NAMALWA (cell line): ENCODE results near the gene RRBP1.
"Not testable (repeated sequence)": the region's sequence is repeated elsewhere in the genome, so short reads cannot be mapped to it uniquely, and the experiment has no call there.

Experiments used
- DNase-seq: peaks from one replicate; pipeline ENCODE4 v3.0.0-alpha.2; 2015; ENCODE audit warnings: low spot score

RRBP1 gene

DNA sequence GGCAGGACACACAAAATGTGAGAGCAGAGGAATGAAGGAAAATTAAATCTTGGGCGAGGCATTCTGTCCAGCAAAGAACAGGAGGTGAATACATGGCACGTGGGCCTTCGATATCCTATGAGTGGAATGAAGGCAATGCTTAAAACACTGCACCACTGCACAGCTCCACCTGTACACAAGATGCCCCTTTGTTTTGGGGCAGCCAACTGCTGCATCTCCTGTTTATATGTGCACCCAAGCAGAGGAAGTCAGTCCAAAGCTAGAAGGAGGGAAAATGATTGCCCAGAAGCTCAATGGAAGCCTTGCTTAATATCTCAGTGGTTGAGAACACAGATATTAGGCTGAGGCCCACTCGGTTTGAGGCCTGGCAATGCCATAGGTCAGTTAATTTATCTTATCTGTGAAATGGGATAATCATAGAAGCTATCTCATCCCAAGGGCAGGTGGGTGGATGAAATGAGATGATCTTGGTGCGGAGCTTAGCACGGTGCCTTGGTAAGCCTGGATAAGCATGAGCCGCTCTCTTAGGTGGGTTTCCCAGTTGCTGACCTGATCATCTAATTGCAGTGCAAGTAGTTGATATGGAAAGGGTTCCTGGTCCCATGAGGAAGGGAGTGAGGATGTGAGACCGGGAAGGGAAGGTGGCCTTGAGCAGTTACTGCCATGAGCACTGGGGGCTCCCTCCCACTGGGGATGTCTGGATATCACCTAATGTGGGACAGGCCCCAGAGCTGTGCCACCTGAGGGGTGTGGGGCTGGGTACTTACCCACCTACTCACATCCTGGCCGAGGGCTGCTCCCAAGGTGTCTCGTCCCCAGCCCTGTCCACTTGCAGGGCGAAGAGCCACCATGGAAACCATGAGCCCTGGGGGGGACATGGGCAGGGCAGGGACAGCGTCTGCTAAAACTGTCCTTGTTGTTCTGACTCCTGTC lies 27.6 kb upstream of the RRBP1 start:
- DNase-seq: no peak

DNA sequence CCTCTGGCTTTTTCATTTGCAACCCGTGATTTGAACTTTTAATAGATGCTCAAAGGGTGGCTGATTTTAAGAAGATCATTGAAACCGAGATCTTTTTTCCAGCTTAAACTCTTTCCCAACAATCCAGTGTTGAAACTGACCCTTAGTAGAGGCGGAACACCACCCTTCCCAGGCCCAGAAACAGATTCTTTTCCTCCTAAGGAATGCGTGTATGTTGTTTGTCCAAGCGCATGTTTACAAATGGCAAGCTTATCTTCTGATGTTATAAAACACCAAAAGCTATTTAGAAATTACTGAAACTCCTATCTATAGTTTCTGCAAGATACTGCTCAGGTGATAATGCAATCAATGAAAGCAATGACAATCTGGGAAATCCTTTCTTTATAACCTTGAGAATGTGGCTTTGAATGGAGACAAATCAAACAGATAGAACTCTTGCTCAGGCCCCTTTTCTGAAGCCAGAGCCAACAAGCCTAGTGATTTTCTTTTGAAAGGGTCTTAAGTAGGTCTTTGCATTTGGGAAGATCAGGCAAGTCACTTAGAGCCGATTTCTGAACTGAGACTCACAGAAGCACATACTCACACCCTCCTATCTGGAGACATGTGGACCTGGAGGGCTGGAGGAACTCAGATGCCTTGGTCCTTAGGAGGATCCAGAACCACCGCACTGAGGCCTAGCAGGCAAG lies 26.8 kb upstream of the RRBP1 start:
- no peak for DNase-seq

DNA sequence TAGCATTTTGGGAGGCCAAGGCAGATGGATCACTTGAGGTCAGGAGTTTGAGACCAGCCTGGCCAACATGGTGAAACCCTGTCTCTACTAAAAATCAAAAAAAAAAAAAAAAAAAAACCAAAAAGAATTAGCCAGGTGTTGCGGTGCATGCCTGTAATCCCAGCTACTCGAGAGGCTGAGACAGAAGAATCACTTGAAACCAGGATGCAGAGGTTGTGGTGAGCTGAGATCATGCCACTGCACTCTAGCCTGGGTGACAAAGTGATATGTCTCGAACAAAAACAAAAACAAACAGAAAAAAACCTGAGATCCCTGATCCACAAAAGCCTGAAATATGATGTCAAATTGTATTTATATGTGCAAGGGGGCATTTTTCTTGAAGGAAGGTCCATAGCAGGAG lies 25.9 kb upstream of the RRBP1 start:
- not testable (repeated sequence) for DNase-seq

DNA sequence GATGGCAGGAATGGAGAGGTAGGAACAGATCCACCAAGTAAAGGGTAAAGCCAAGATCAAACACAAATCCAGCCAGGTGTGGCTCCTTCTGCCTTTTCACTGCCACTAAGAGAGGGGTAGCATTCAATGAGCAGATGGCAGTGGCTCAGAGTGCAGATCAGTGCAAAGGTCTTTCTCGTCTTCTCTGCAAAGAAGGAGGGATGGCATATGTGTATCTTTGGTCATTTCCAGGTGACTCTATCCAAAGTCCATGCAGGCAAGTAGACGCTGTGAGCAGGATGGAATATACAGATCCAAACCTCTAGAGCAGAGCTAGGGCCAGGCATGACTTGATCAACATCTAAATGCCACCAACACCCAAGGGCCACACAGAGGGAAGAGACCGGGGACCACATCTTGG lies 24.6 kb upstream of the RRBP1 start:
- DNase-seq: no peak

DNA sequence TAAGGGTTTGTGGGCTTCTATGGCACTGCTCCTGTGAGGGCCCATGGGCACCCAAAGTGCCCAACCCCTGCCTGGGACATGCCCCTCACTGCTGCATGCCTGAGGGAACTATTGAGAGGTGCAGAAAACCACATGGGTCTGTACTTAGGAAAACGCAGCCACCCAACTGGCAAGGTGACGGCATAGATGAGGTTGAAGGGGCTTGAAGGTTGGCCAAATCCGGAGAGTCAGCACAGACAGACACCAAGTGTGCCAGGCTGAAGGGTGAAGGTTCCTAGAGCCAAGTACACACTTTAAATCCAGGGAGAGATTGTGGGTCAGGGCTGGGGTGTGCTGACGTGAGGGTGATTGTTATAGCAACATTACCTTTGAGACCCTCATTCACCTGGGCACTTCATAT lies 23.9 kb upstream of the RRBP1 start:
- DNase-seq: no peak

DNA sequence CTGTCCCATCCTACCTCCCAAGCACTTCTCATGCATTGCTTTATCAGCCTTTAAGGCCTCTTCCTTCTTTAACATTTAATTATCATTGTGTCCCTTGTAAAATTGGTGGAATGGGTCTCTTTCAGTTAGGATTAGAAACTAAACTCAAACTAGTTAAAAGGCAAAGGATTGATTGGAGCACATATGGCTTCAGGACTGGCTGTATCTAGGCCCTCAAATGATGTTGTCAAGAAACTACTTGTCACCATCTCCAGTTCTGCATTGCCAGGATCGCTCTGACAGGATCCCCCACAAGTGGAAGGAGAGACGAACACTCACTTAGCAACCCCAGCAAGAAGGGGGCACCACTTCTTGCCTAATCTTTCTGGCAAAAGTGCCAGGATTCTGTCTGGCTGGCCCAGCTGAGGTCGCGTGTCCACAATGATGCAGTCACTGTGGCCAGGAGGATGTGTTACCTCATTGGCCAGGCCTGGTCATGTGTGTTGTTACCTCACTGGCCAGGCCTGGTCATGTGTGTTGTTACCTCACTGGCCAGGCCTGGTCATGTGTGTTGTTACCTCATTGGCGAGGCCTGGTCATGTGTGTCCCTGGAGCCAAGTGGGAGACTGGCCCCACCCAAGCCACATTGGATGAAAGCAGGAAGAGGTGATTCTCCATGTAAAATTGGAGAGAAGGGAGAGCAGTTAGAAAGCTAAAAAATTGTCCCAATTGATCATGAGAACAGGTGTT lies 22.7 kb upstream of the RRBP1 start:
- no peak for DNase-seq

DNA sequence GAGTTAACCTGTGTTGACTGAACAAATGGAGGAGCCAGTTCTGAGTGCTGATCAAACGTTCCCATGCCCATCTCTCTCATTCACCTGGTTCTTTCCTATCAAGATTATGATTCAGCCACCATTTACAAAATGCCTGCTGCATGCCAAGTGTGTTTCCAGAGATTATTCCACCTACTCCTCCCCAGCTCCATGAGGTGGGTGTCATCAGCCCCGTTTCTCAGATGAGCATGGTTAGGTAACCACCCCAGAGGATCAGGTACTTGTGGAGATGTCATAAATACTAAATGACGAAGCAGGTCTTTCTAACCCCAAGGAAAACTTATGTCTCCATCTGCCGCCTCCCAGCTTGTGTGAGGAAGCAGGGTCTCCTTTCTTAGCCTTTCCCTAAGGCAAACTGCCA lies 19.8 kb upstream of the RRBP1 start:
- no peak for DNase-seq

DNA sequence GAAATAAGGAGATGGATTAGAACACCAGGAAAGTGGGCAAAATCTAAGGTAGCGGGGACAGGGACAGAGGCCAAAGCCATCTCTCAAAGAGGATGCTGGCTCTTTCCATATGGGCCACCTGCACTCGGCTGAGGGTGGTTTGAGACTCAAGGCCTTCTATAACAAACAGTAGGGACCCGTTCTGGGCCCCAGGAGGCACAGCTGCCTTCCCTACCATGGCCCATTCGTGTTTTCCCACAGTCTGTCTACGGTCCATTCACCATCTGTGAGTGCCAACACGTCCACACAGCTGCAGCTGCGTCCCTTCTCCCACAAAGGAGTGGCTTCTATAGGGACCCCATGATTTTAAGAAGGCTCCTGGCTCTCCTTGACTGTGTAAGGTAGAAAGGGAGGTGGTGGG lies 18.6 kb upstream of the RRBP1 start:
- DNase-seq: no peak

DNA sequence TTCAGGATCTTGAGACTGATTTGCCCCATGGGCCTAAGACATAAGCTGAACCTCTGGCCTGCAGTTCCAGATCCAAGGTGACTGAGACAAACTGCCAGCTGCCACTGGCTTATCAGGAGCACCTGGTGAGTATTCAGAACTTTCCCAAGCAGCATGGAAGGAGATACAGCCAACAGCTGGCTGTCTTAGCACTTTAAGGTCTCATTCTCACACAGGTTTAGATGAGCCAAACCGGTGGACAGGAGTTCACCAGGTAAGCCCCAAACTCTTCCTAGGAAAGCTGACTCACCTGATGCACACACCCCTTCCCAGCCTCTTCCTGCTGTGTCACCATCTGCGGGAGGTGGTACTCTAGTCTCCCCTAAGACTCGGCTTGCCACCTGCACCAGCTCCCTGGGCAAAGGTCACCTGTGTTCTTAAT lies 17.9 kb upstream of the RRBP1 start, which contains the start of gene BANF2:
TSS of gene BANF2 (plus strand) at position 36 of the 421 bp plus-strand sequence. CDS start 25,060 bp downstream, outside the sequence.
- no peak for DNase-seq

DNA sequence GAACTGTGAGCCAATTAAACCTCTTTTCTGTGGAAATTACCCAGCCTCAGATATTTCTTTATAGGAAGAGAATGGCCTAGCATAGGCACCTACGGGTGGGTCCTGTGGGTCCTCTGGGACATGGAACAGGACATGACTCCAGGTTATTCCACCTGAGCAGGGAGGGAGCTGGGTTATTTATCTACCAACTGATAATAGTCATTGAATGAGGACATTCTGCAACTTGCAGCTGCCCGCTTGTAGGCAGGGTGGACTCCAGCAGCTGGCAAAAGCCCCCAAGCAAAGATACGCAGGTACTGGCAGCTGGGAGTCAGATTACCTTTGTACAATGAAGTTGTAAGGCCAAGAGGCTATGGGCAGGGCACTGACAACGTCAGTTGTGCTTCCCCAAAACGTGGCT lies 16.3 kb upstream of the RRBP1 start:
- DNase-seq: no peak

DNA sequence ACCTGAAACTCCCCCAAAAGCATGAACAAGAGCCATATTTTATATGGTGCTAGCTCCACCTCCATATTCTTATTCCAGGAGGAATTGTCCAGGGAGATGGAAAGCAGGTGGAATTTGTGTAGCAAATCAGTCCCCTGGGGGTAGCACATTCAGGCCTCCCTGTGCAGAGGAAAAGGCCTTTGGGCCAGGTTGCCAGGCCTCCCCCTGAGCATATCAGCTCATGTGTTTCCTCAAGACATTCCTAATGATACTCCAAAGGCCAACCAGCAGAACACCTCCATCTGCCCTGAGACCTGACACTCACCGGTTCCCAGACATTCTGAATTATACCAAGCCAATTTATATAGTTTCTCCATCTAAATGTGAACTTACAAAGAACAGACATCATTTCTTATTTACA lies 15.1 kb upstream of the RRBP1 start:
- DNase-seq: no peak

DNA sequence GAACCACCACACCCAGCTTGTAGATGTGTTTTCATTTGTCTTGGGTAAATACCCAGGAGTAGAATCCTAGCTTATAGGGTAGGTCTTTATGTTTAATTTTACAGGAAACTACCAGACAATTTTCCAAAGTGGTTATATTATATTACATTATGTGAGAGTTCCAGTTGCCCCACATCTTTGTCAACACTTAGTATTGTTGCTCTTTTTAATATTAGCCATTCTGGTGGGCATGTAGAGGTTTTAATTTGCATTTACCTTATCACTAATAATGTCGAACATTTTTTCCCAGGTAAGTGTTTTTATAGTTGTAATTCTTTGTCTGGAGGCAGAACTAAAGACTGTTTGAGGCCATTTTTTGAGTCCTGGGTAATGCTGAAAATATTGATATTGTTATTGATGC lies 14.2 kb upstream of the RRBP1 start:
- DNase-seq: no peak

DNA sequence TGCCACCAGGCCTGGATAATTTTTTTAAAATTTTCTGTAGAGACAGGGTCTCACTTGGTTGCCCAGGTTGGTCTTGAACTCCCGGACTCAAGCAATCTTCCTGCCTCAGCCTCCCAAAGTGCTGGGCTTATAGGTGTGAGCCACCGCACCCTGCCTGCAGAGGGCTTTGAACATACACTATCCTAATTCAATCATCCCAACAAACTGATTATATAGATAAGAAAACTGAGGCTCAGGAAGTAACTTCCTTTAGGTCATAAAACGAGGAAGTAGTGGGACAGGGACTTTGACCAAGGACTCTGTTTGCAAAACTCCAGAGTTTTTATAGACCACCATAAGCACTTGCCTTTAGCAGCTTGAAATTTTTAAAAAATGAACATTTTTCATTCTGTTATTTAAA lies 12.7 kb upstream of the RRBP1 start:
- no peak for DNase-seq

DNA sequence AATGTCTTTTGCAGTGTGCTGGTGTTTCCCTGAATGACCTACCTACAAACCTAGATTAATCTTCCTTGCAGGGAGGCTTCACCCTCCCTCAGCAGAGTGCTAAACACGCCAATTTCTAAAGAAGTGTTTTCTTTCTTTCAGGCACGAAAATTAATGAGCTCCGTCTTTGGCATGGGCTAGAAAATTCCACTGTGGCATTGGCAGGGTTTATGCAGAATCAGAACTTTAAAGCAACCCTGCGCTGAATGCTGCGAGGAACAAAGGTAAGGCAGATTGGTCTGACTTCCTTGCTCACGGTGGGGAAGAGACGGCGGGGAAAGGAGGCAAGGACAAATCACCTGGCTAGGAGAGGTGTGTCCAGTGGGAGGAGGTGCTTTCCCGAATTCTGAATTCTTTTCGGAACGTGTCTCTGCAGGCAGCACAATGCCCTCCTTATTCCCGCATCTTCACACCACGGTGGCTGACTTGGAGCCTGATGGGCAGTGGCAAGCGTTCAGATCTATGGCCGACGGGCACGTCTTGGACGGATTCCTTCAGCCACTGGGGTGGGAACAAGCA lies 11.5 kb upstream of the RRBP1 start:
- no peak for DNase-seq

DNA sequence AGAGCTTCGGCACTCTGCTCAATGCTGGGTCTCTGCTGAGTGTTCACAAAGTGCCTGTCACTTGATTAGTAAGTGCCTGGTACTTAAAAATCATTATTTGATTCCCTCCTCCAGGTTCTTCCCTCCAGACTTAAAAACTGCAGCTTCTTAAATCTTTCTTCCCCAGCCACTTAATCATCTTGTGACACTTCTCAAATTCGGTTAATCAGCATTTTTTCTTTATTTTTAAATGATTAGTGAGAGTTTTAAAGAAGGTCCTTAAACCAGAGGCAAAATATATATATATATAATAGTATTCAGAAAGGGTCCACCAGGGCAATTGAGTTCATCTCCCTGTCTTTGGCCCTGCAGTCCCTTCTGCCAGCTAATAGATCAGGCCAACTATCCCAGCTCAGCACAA lies 9.7 kb upstream of the RRBP1 start:
- no peak for DNase-seq

DNA sequence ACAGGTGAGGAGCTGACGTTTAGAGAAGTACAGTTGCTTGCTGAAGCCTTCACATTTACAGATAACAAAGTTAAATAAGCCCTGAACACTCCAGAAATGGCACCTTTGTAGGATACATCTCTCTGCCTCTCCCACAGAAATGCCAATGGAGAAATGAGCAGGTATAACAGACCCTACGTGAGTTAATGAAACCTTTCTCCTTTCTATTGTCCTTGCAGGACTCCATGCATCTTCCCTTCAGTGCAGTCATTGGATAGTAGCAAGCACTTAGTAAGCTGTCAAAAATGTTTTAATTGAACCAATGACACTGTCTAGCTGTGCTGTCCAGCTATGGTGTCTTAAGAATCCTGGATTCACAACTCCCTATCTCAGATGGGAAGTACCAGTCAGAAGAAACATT lies 8.1 kb upstream of the RRBP1 start:
- no peak for DNase-seq

DNA sequence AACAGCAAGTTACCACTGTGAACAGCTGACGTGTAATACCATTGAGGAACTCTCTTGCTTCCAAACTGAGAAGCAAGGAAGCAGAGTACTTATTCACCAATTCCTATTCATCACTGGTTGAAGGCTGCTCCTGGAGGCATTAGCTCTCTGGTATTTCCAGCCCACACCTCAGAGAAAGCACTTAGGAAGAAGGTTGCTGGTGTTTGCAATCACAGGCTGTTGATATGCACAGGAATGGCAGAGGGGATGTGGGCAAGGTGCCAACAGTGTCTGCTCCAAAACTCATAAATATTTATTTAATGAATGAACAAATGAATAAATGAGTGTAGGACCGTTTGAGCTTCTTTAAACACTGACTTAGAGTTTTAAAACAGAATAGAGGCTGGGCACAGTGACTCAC lies 6.9 kb upstream of the RRBP1 start:
- no peak for DNase-seq

DNA sequence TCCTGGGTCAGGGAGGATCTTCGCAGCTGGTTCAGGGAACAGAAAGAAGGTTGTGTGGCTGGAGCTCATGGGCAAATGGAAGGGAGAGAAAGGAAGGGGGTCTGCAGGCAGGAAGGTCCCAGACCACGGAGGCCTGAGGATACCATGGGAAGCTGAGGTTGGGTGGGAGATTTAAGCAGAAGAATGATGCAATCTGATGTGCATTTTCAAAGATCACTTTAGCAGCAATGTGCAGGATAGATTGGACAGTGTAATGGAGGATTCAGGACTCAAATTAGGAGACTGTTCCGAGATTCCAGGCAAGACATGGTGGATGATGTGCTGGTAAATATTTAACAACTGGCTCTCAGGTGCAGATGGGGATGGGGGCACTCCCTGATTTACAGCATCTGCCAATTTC lies 5.8 kb upstream of the RRBP1 start:
- DNase-seq: no peak

DNA sequence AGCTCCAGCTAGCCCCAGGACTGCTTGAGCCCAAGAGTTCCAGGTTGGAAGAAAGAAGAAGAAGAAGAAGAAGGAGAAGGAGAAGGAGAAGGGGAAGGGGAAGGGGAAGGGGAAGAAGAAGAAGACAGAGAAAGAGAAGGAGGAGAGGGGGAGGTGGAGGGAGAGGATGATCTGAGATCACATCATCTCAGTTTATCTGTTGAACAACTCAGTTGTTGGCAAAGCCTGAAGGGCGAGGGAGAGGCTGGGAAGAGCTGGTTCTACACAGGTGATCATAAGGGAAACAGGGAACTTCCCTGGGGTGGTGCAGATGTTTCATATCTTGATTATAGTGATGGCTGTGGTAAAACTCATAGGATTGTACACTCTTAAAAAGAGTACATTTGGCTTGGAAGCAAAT lies 3.1 kb upstream of the RRBP1 start:
- DNase-seq: no peak

DNA sequence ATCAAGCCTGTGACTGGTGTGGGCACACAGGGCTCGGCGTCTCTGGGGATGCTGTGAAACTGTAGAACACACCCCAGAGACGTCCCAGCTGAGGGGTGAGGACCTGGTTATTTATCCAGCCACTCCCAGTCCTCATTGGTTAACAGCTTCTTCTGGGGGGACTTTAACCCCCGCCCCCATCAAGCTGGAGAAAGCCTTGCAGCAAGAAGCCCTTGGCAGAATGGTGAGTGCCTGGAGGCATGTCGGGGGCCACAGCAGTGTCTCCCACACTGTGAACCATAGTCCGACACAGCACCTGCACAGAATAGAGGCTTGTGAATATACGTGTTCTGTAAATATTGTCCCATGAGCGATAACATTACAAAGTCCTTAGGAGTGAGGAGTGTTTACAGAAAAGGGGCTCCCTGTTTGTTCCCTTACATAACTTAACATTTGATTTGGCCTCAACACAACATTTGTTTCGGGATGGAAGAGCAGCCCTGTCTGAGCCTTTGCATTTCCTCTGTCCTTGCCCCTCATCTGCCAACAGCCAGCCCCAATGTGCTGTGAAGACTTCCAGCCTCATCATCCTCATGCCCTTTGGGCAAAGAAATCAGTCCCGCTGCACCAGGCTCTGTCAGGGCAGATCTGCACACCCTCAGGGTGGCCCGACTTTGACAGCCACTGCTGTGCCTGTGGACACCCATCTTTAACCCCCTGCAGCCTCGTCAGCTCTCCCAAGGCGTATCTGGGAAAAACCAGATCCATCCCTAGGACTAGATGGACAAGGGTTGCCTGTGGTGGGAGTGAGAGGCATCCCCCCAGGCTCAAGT lies 2.2 kb upstream of the RRBP1 start:
- DNase-seq: no peak

DNA sequence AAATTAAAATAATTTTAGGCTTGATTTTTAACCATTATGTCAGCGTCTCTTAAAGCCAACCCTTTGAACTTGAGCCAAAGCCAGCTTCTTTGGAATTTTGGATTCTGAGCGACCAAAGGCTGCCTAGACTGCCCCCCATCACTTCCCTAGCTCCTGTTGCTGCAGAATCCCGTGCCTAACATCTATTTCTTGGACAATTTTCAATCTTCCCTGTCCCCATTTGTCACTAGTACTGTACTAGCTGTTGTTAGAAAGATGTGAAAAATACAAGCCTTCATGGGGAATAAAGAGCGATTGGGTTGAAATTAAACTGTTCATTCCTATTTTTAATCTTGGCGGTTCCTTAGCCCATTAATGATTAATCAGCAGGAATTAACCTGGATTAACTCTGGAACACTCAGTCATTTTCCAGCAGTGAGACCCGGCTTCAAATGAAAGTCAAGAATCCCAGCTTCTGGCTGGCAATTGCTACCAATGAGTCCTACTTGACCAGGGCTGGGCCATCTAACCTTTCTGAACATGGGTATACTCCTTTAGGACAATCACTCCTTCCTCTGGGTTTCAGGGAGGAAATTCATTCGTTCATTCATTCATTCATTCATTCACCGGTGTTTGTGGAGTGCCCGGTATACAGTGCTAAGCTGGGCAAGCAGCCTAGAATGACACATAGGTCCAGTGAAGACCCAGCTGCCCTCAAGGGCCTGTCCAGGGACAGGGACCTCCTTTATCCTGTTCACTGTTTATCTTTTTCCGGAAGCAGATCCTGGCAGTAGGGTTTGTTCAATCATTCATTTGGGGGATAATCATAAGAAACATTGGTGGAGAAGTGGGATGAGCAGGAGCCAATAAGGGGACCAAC lies 1.4 kb upstream of the RRBP1 start:
- no peak for DNase-seq
